OCI-LY3 (cell line): Measurements from ENCODE around the gene USP53.

Experiments
- CTCF ChIP-seq: fragments of 200-600, 300-600 bp; sonication (generic); IDR thresholded peaks from 2 replicates; pipeline ENCODE4 v1.5.1; 2014; ENCODE audit warnings: antibody characterized with exemption, low read length, low read depth
- EZH2phosphoT487 ChIP-seq: fragments of 200-600 bp; shearing (Covaris generic); IDR thresholded peaks from 2 replicates; pipeline ENCODE4 v1.6.1; 2018; ENCODE audit warnings: antibody characterized with exemption, mixed run types, low read depth

GRCh38 chr4:119179011-119179410 lies 33.5 kb upstream of the USP53 start:
- TF ChIP-seq CTCF (no peak), EZH2phosphoT487 (no peak)
